Keratinocyte (primary cell): Measurements from ENCODE around the gene MSH2.

Experiments
- CTCF ChIP-seq, 3 experiments: IDR thresholded peaks in 1 of 3; conservative IDR thresholded peaks in 1 of 3; optimal IDR thresholded peaks in 1 of 3; 2 replicates in 2 of 3; 3 replicates in 1 of 3; pipeline versions ENCODE3 to v1.5.1; 2011; ENCODE audit warnings: low read length in 3 of 3, mild to moderate bottlenecking in 3 of 3, moderate library complexity in 2 of 3, control low read depth in 1 of 3, inconsistent platforms in 1 of 3; ENCODE audit not compliant: insufficient read depth in 2 of 3; ENCODE audit errors: extremely low read depth in 1 of 3
- EZH2 ChIP-seq: IDR thresholded peaks from one replicate; pipeline ENCODE4 v1.6.1; 2012; ENCODE audit warnings: inconsistent platforms, mild to moderate bottlenecking, low read length, moderate library complexity

GRCh38 chr2:47405757-47406156, 2.8 kb downstream of the MSH2 start:
- no peak for TF ChIP-seq CTCF (optimal IDR thresholded peaks at IDR 0.05 in 1 of 3, IDR thresholded peaks at IDR 0.05 in 1 of 3, conservative IDR thresholded peaks at IDR 0.05 in 1 of 3; ENCODE audit: extremely low read depth in 1 of 3, insufficient read depth in 2 of 3, low read length in 3 of 3)
- no peak for TF ChIP-seq EZH2
